ENCODE data around the gene EP400.

The EP400 gene

GRCh38 chr12:131915000-131915689 is 34.6 kb upstream of the EP400 start:
- no peak for DNase-seq (ENCODE audit: insufficient read length, low spot score)
- TF ChIP-seq CTCF (IDR thresholded peaks at IDR 0.05; ENCODE audit: insufficient read depth, missing control alignments) = no peak
- FAIRE-seq = no peak

GRCh38 chr12:131915823-131916222 is 33.9 kb upstream of the EP400 start:
- FAIRE-seq (no peak), DNase-seq (ENCODE audit: insufficient read length, low spot score) (no peak)
- no peak for TF ChIP-seq CTCF (IDR thresholded peaks at IDR 0.05; ENCODE audit: insufficient read depth, missing control alignments)

GRCh38 chr12:131916306-131917138 is 33.2 kb upstream of the EP400 start:
- no peak for TF ChIP-seq CTCF (IDR thresholded peaks at IDR 0.05; ENCODE audit: insufficient read depth, missing control alignments)
- FAIRE-seq = no peak
- DNase-seq (ENCODE audit: insufficient read length, low spot score) = no peak

GRCh38 chr12:131917139-131917710 is 32.5 kb upstream of the EP400 start:
- DNase-seq (ENCODE audit: insufficient read length, low spot score) (no peak), FAIRE-seq (no peak)
- TF ChIP-seq CTCF (IDR thresholded peaks at IDR 0.05; ENCODE audit: insufficient read depth, missing control alignments) = no peak

GRCh38 chr12:131917711-131918306 is 31.9 kb upstream of the EP400 start:
- FAIRE-seq (no peak), DNase-seq (ENCODE audit: insufficient read length, low spot score) (no peak)
- no peak for TF ChIP-seq CTCF (IDR thresholded peaks at IDR 0.05; ENCODE audit: insufficient read depth, missing control alignments)

GRCh38 chr12:131918311-131919050 is 31.3 kb upstream of the EP400 start:
- FAIRE-seq (no peak), DNase-seq (ENCODE audit: insufficient read length, low spot score) (no peak)
- TF ChIP-seq CTCF (IDR thresholded peaks at IDR 0.05; ENCODE audit: insufficient read depth, missing control alignments) = no peak
